Measurements from ENCODE around the gene PACRG. TPM values are rescaled to one million over a fixed set of nuclear protein-coding genes. Genes with fewer than 3 reads are reported as not detected.

Gene PACRG
- total and polyA plus RNA-seq, 2 of the 13 experiments (the other 11 are each of a cell fraction or from before 2014, with no cell fraction given): 0.13 TPM; not detected in 1

DNA sequence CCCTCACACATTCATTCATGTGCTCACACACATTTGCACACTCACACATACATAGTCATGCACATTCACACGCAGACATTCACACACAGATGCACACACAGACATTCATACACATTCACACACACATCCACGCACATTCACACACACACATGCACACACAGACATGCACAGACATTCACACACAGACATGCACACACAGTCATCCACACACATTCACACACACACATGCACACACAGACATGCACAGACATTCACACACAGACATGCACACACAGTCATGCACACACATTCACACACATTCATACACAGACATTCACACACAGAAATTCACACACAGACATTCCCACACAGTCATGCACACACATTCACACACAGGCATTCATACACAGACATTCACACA is 147.3 kb downstream of the PACRG start (continued):
- TF ChIP-seq, protein P1, sequence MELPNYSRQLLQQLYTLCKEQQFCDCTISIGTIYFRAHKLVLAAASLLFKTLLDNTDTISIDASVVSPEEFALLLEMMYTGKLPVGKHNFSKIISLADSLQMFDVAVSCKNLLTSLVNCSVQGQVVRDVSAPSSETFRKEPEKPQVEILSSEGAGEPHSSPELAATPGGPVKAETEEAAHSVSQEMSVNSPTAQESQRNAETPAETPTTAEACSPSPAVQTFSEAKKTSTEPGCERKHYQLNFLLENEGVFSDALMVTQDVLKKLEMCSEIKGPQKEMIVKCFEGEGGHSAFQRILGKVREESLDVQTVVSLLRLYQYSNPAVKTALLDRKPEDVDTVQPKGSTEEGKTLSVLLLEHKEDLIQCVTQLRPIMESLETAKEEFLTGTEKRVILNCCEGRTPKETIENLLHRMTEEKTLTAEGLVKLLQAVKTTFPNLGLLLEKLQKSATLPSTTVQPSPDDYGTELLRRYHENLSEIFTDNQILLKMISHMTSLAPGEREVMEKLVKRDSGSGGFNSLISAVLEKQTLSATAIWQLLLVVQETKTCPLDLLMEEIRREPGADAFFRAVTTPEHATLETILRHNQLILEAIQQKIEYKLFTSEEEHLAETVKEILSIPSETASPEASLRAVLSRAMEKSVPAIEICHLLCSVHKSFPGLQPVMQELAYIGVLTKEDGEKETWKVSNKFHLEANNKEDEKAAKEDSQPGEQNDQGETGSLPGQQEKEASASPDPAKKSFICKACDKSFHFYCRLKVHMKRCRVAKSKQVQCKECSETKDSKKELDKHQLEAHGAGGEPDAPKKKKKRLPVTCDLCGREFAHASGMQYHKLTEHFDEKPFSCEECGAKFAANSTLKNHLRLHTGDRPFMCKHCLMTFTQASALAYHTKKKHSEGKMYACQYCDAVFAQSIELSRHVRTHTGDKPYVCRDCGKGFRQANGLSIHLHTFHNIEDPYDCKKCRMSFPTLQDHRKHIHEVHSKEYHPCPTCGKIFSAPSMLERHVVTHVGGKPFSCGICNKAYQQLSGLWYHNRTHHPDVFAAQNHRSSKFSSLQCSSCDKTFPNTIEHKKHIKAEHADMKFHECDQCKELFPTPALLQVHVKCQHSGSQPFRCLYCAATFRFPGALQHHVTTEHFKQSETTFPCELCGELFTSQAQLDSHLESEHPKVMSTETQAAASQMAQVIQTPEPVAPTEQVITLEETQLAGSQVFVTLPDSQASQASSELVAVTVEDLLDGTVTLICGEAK (IDR thresholded peaks at IDR 0.05): peak; percentile 18; the same call in 1 of the 2 replicates
- TF ChIP-seq, protein P1 (CRISPR knock-in tag; IDR thresholded peaks at IDR 0.05): no peak
- TF ChIP-seq RAD51 (IDR thresholded peaks at IDR 0.05; ENCODE audit: borderline replicate concordance): no peak
